Adipose tissue (tissue), 3 donors: Measurements from ENCODE around the gene COL13A1. TPM values are rescaled to one million over a fixed set of nuclear protein-coding genes. Genes with fewer than 3 reads are reported as not detected.

Source experiments
- H3K27ac ChIP-seq: one replicate; pipeline ENCODE4 v1.5.1; 2013; ENCODE audit warnings: low read depth, low read length
- WGBS, 3 donors: extraction: QIAGEN DNeasy Blood & Tissue Kit; methylation state at CpG; one replicate each; pipeline ENCODE4 v1.1.7; 2013; 5-methylcytosine and 5-hydroxymethylcytosine counted together
- polyA plus RNA-seq, 3 donors: library from polyadenylated mRNA; stranded (reverse); fragments of 200-250 nt; gene quantifications; one replicate each; pipeline ENCODE4 v1.2.3, GENCODE V29; 2013
- donor health status: healthy with polysubstance abuse.
- donor health status: Bipolar disorder and iron deficiency.
- donor health status: healthy.

The COL13A1 gene
- polyA plus RNA-seq, 3 donors, result 0.22 to 0.79 (median 0.49) TPM

- 89 to 96% (median 94%) methylated on average over 11 of the region's 11 CpGs for WGBS, 3 donors
- no peak overlapping the region for H3K27ac ChIP-seq
These were observed 140.0 kb downstream of the COL13A1 start for GRCh38 chr10:69941730-69942129.

- WGBS, 3 donors, result 89 to 94% (median 92%) methylated on average over 19 of the region's 19 CpGs
- H3K27ac ChIP-seq, result no peak overlapping the region
These were observed 141.7 kb downstream of the COL13A1 start for GRCh38 chr10:69943292-69943820.

- 66 to 73% (median 69%) methylated on average over 10 of the region's 10 CpGs for WGBS, 3 donors
- no peak overlapping the region for H3K27ac ChIP-seq
These were observed 143.1 kb downstream of the COL13A1 start for GRCh38 chr10:69944761-69945160.

- H3K27ac ChIP-seq, result no peak overlapping the region
- 67 to 88% (median 80%) methylated on average over 4 of the region's 4 CpGs for WGBS, 3 donors
These were observed 146.6 kb downstream of the COL13A1 start for GRCh38 chr10:69948261-69948660.

- 74 to 87% (median 80%) methylated on average over 8 of the region's 8 CpGs for WGBS, 3 donors
- no peak overlapping the region for H3K27ac ChIP-seq
These were observed 148.1 kb downstream of the COL13A1 start for GRCh38 chr10:69949770-69950169.

- 78 to 87% (median 79%) methylated on average over 3 of the region's 3 CpGs for WGBS, 3 donors
- no peak overlapping the region for H3K27ac ChIP-seq
These were observed 150.0 kb downstream of the COL13A1 start for GRCh38 chr10:69951658-69952057.

- no peak overlapping the region for H3K27ac ChIP-seq
- WGBS, 3 donors, result 44 to 60% (median 55%) methylated on average over 6 of the region's 6 CpGs
These were observed 150.5 kb downstream of the COL13A1 start for GRCh38 chr10:69952069-69952800.

- 50 to 68% (median 61%) methylated on average over 5 of the region's 5 CpGs for WGBS, 3 donors
- no peak overlapping the region for H3K27ac ChIP-seq
These were observed 151.1 kb downstream of the COL13A1 start for GRCh38 chr10:69952821-69953221.

- H3K27ac ChIP-seq, result no peak overlapping the region
- 79 to 90% (median 80%) methylated on average over 5 to 6 of the region's 6 CpGs for WGBS, 3 donors
These were observed 152.1 kb downstream of the COL13A1 start for GRCh38 chr10:69953851-69954250.

- 83 to 89% (median 89%) methylated on average over 10 of the region's 10 CpGs for WGBS, 3 donors
- H3K27ac ChIP-seq, result no peak overlapping the region
These were observed 153.6 kb downstream of the COL13A1 start for GRCh38 chr10:69955211-69955805.

- H3K27ac ChIP-seq, result no peak overlapping the region
- 85 to 93% (median 91%) methylated on average over 14 of the region's 14 CpGs for WGBS, 3 donors
These were observed 154.4 kb downstream of the COL13A1 start for GRCh38 chr10:69955897-69956740.

GRCh38 chr10:69956741-69957230, 155.1 kb downstream of the COL13A1 start:
- 75 to 82% (median 76%) methylated on average over 7 of the region's 7 CpGs for WGBS, 3 donors
- H3K27ac ChIP-seq, result no peak overlapping the region

- 76 to 84% (median 80%) methylated on average over 7 of the region's 7 CpGs for WGBS, 3 donors
- H3K27ac ChIP-seq, result no peak overlapping the region
These were observed 155.7 kb downstream of the COL13A1 start for GRCh38 chr10:69957241-69957885.

- WGBS, 3 donors, result 80 to 83% (median 81%) methylated on average over 6 of the region's 6 CpGs
- H3K27ac ChIP-seq, result no peak overlapping the region
These were observed 156.3 kb downstream of the COL13A1 start for GRCh38 chr10:69957886-69958555.

GRCh38 chr10:69958556-69958902, 156.8 kb downstream of the COL13A1 start:
- H3K27ac ChIP-seq, result no peak overlapping the region

GRCh38 chr10:69959911-69960310, 158.2 kb downstream of the COL13A1 start:
- 58 to 82% (median 63%) methylated on average over 8 of the region's 8 CpGs for WGBS, 3 donors
- H3K27ac ChIP-seq, result no peak overlapping the region

GRCh38 chr10:69960606-69960987, 158.9 kb downstream of the COL13A1 start:
- no peak overlapping the region for H3K27ac ChIP-seq
- 68 to 83% (median 77%) methylated on average over 4 of the region's 4 CpGs for WGBS, 3 donors
